K562 (cell line): ENCODE data around the gene GLIPR1. TPM values are rescaled to one million over a fixed set of nuclear protein-coding genes. Genes with fewer than 3 reads are reported as not detected.

Experiments used
- ATAC-seq: fragments of 200-7000 bp; cut with Tn5 transposase; 3 replicates; pipeline ENCODE4 v1.9.1; 2020; ENCODE audit warnings: moderate library complexity
- BruUV-seq: library from RNA; stranded (reverse); fragments of 400-500 nt; replicated peaks from 2 replicates; lab custom pipeline; 2021; lab: Mats Ljungman, UMichigan
- CTCF ChIA-PET: fragments of 300-600 bp; formaldehyde crosslinking; extraction: SDS; loops from one replicate; lab custom pipeline; 2021; ENCODE audit warnings: low intra/inter-chr PET ratio; lab: Yijun Ruan, JAX
- POLR2A ChIA-PET: fragments of 300-600, 350-650 bp; sonication (Branson Sonifier 250); formaldehyde crosslinking; extraction: SDS; loops from one replicate; lab custom pipeline; 2021; ENCODE audit warnings: antibody characterized with exemption, inconsistent platforms; lab: Yijun Ruan, JAX
- DNase-seq, 4 experiments: peaks; one replicate each; pipeline versions ENCODE4 v3.0.0 to v3.0.0-alpha.2; 2011 to 2018; ENCODE audit warnings: low spot score in 3 of 4, mixed read lengths in 3 of 4; ENCODE audit errors: extremely low read depth in 1 of 4
- FAIRE-seq: peaks from 2 replicates; lab custom pipeline; 2011; peaks lifted over from hg19 to GRCh38; lab: Jason Lieb, UNC
- H2AFZ ChIP-seq: 2 replicates; pipeline ENCODE4 v1.6.0; 2011; ENCODE audit warnings: low read depth, low read length, control low read depth, inconsistent platforms
- H3K27ac ChIP-seq: fragments of 200-600 bp; 3 replicates; pipeline ENCODE4 v1.8.0; 2011; ENCODE audit warnings: low read depth, mild to moderate bottlenecking, control low read depth, inconsistent platforms, low read length, moderate library complexity, mixed read lengths; ENCODE audit errors: extremely low read depth
- H3K27me3 ChIP-seq, 2 experiments: fragments of 300-600 bp in 1 of 2; 2 replicates in 1 of 2; 3 replicates in 1 of 2; pipeline versions ENCODE4 v1.6.0 to v1.8.0; 2011; ENCODE audit warnings: inconsistent platforms in 2 of 2, low read length in 2 of 2, mild to moderate bottlenecking in 1 of 2, mixed read lengths in 1 of 2, moderate library complexity in 1 of 2; ENCODE audit not compliant: control insufficient read depth in 2 of 2, insufficient read depth in 2 of 2
- H3K36me3 ChIP-seq: fragments of 300-600 bp; 3 replicates; pipeline ENCODE4 v1.8.0; 2011; ENCODE audit warnings: mild to moderate bottlenecking, low read length, inconsistent platforms; ENCODE audit not compliant: control insufficient read depth, insufficient read depth
- H3K4me1 ChIP-seq, 2 experiments: fragments of 200-600 bp in 1 of 2; replicated peaks in 1 of 2; 2 replicates in 1 of 2; 3 replicates in 1 of 2; pipeline versions ENCODE4 v1.5.1 to v1.8.0; 2011; ENCODE audit warnings: inconsistent platforms in 2 of 2, low read length in 2 of 2, mild to moderate bottlenecking in 1 of 2, mixed read lengths in 1 of 2, moderate library complexity in 1 of 2; ENCODE audit not compliant: control insufficient read depth in 2 of 2, insufficient read depth in 2 of 2
- H3K4me2 ChIP-seq: 2 replicates; pipeline ENCODE4 v1.6.1; 2011; ENCODE audit warnings: low read length, control low read depth, inconsistent platforms, mixed read lengths; ENCODE audit not compliant: insufficient read depth
- H3K4me3 ChIP-seq: fragments of 200-600 bp; sonication (generic), shearing (Covaris generic); 2 replicates; pipeline ENCODE4 v1.5.1; 2016; ENCODE audit warnings: control low read depth, inconsistent platforms
- H3K79me2 ChIP-seq: fragments of 200-600 bp; 3 replicates; pipeline ENCODE4 v1.8.0; 2011; ENCODE audit warnings: low read length, inconsistent platforms; ENCODE audit not compliant: control insufficient read depth, insufficient read depth
- H3K9ac ChIP-seq, 2 experiments: 2 replicates each; pipeline versions ENCODE4 v1.6.0 to v1.6.1; 2011; ENCODE audit warnings: low read depth in 2 of 2, low read length in 2 of 2, control low read depth in 1 of 2, inconsistent platforms in 1 of 2, mild to moderate bottlenecking in 1 of 2, mixed read lengths in 1 of 2; ENCODE audit not compliant: insufficient read depth in 1 of 2
- H3K9me1 ChIP-seq: one replicate; pipeline ENCODE4 v1.6.0; 2011; ENCODE audit warnings: inconsistent platforms, mild to moderate bottlenecking, low read length, moderate library complexity; ENCODE audit not compliant: control insufficient read depth, insufficient read depth
- H3K9me3 ChIP-seq: replicated peaks from 2 replicates; pipeline ENCODE4 v1.5.1; 2011; ENCODE audit warnings: low read depth, low read length, inconsistent platforms; ENCODE audit not compliant: control insufficient read depth, insufficient read depth
- H4K20me1 ChIP-seq: replicated peaks from 2 replicates; pipeline ENCODE4 v1.6.1; 2011; ENCODE audit warnings: low read length, inconsistent platforms, mixed read lengths; ENCODE audit not compliant: control insufficient read depth, insufficient read depth
- HNRNPK ChIP-seq: fragments of 200-400 bp; formaldehyde crosslinking; IDR thresholded peaks from one replicate; pipeline ENCODE4 v1.6.1; 2018; ENCODE audit warnings: mild to moderate bottlenecking, low read depth, low read length; ENCODE audit not compliant: poor library complexity, severe bottlenecking
- REST ChIP-seq, 2 experiments: fragments of 450-650 bp; formaldehyde crosslinking in 1 of 2; IDR thresholded peaks; 2 replicates each; pipeline versions ENCODE4 v1.4.0 to v1.6.1; 2014 to 2020; ENCODE audit warnings: mild to moderate bottlenecking in 2 of 2, borderline replicate concordance in 1 of 2, low read depth in 1 of 2
- ZNF511 ChIP-seq: sonication (generic); formaldehyde crosslinking; IDR thresholded peaks from 2 replicates; pipeline ENCODE4 v1.8.0; 2022; ENCODE audit warnings: mild to moderate bottlenecking, missing genetic modification reagents
- WGBS: fragments of 100-300 bp; shearing (Covaris generic); methylation state at CpG from one replicate; pipeline ENCODE4 v1.1.6; 2016; ENCODE audit warnings: low coverage, mixed read lengths; ENCODE audit not compliant: insufficient coverage; ENCODE audit errors: missing lambda C conversion rate; 5-methylcytosine and 5-hydroxymethylcytosine counted together
- in situ Hi-C: fragments of 300-500 bp; cut with MboI; formaldehyde crosslinking; loops from 4 replicates; pipeline ENCODE4 v1.15.0; 2018; ENCODE audit warnings: inconsistent platforms, mixed read lengths
- intact Hi-C: fragments of 100-400 bp; cut with micrococcal nuclease; formaldehyde crosslinking; loops from 2 replicates; pipeline ENCODE4 v1.14.2; 2022
- polyA plus RNA-seq, 8 experiments: library from polyadenylated mRNA; depleted of rRNA in 4 of 8; stranded (reverse) in 5 of 8; unstranded in 3 of 8; fragments of >200 nt; fragmentation: Nextera tagmentation in 2 of 8; fragmentation: Illumina TruSeq in 1 of 8; extraction: Ambion mirVana in 2 of 8; extraction: Trizol in 1 of 8; gene quantifications; 2 replicates each; pipeline versions ENCODE4 v1.2.1 to v1.2.3, GENCODE V29; 2011 to 2014; ENCODE audit warnings: inconsistent platforms in 1 of 8, missing spikeins in 1 of 8
- total RNA-seq, 7 experiments: library from RNA; depleted of rRNA in 6 of 7; stranded (reverse); fragments of >200 nt in 6 of 7; fragmentation: Illumina TruSeq in 2 of 7; extraction: Trizol in 2 of 7; gene quantifications; 2 replicates each; pipeline versions ENCODE4 v1.2.1 to v1.2.3, GENCODE V29; 2011 to 2021; ENCODE audit warnings: low replicate concordance in 1 of 7
- TF ChIP-seq, protein P1 (sequence below): fragments of 450-650 bp; formaldehyde crosslinking; conservative IDR thresholded peaks from 2 replicates; pipeline ENCODE4 v1.4.0; 2022; ENCODE audit warnings: mild to moderate bottlenecking, missing genetic modification characterization
- TF ChIP-seq, protein P2 (sequence below): fragments of 250-450 bp; sonication (Bioruptor Pico); IDR thresholded peaks from 2 replicates; pipeline ENCODE4 v1.8.0; 2022; ENCODE audit warnings: inconsistent platforms

GLIPR1 gene
- total and polyA plus RNA-seq, 9 of the 15 experiments (the other 6 are each of a cell fraction or from before 2014, with no cell fraction given), result 0.26 to 2.1 (median 1.2) TPM

DNA sequence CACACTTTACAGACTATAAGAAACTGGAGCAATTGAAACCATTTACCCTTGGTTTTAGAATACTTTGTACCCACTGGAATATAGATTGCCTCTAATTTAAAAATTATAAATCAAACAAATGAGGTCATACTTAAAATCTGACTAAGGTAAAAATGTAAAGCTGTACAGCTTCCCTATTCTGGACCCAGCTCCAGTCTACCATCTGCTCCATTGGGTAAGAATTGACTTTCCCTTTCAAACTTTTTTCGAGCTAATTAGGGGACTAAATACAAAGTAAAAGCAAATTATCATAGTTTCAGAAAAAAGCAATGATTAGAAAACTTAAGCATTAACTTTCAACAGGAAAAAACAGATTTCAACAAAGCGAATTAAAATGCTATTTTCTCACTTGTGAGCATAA, 26.5 kb downstream of the GLIPR1 start:
- WGBS, result 90% methylated on average over 2 of the region's 2 CpGs
- H3K79me2 ChIP-seq, result peaks cover 48% of the 10 kb centered on the region
- no peak overlapping the region for H3K27ac ChIP-seq
- H3K9ac ChIP-seq, result no peak overlapping the region
- CTCF ChIA-PET, result no interaction called here
- H3K9me3 ChIP-seq, result peaks cover 4% of the 10 kb centered on the region; the same call in 1 of the 2 replicates
- ATAC-seq (no peak), DNase-seq (no peak), FAIRE-seq (no peak)
- peaks cover 0 to 9% of the 10 kb centered on the region in 2 experiments; a peak in 1 of 5 replicates for H3K4me1 ChIP-seq
- H3K27me3 ChIP-seq, result no peaks in the 10 kb centered on the region
- TF ChIP-seq, protein P1, sequence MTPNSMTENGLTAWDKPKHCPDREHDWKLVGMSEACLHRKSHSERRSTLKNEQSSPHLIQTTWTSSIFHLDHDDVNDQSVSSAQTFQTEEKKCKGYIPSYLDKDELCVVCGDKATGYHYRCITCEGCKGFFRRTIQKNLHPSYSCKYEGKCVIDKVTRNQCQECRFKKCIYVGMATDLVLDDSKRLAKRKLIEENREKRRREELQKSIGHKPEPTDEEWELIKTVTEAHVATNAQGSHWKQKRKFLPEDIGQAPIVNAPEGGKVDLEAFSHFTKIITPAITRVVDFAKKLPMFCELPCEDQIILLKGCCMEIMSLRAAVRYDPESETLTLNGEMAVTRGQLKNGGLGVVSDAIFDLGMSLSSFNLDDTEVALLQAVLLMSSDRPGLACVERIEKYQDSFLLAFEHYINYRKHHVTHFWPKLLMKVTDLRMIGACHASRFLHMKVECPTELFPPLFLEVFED, result no peak
- TF ChIP-seq HNRNPK (no peak), REST (IDR thresholded peaks at IDR 0.05; ENCODE audit: borderline replicate concordance) (no peak), REST (CRISPR knock-in tag; IDR thresholded peaks at IDR 0.05; ENCODE audit: low read depth) (no peak), ZNF511 (CRISPR knock-in tag) (no peak)
- TF ChIP-seq, protein P2, sequence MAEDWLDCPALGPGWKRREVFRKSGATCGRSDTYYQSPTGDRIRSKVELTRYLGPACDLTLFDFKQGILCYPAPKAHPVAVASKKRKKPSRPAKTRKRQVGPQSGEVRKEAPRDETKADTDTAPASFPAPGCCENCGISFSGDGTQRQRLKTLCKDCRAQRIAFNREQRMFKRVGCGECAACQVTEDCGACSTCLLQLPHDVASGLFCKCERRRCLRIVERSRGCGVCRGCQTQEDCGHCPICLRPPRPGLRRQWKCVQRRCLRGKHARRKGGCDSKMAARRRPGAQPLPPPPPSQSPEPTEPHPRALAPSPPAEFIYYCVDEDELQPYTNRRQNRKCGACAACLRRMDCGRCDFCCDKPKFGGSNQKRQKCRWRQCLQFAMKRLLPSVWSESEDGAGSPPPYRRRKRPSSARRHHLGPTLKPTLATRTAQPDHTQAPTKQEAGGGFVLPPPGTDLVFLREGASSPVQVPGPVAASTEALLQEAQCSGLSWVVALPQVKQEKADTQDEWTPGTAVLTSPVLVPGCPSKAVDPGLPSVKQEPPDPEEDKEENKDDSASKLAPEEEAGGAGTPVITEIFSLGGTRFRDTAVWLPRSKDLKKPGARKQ (CRISPR knock-in tag), result no peak
- no peaks in the 10 kb centered on the region for H3K9me1 ChIP-seq
- in situ Hi-C loops (no loop called here), intact Hi-C loops (no loop called here)
- H3K36me3 ChIP-seq, result peaks cover 74% of the 10 kb centered on the region
- no TSS peak for BruUV-seq
- no peak overlapping the region for H3K4me3 ChIP-seq
- POLR2A ChIA-PET, result interaction anchor here (1.3 kb wide), 1 partner anchor 19 kb away, joined by 3 read pairs; no protein-coding TSS in a partner anchor
- no peak overlapping the region for H3K4me2 ChIP-seq
- no peak overlapping the region for H2AFZ ChIP-seq
- no peaks in the 10 kb centered on the region for H4K20me1 ChIP-seq
